ENCODE data around the gene TTC33. TPM values are rescaled to one million over a fixed set of nuclear protein-coding genes. Genes with fewer than 3 reads are reported as not detected.

Gene TTC33
- polyA plus RNA-seq, 1 of the 3 experiments (the other 2 are of a cell fraction): 2.2 TPM

- H3K27me3 ChIP-seq (ENCODE audit: insufficient read depth): peaks cover 36% of the 10 kb centered on the region
- no peaks in the 10 kb centered on the region for H4K20me1 ChIP-seq (ENCODE audit: insufficient read depth)
- DNase-seq: no peak
- CTCF ChIA-PET: interaction anchor here (0.7 to 2.4 kb wide), 3 partner anchors 10 to 1107 kb away, joined by 3 to 18 read pairs (median 3); no protein-coding TSS in a partner anchor
- peaks cover 0 to 3% of the 10 kb centered on the region in 2 experiments; a peak in 2 of 4 replicates for H3K4me1 ChIP-seq (ENCODE audit: control insufficient read depth in 1 of 2, insufficient read depth in 2 of 2, low read depth in 1 of 2, low read length in 1 of 2)
- no peaks in the 10 kb centered on the region for H3K79me2 ChIP-seq (ENCODE audit: insufficient read depth)
- no peak overlapping the region for H3K4me3 ChIP-seq (ENCODE audit: low read depth in 2 of 2, low read length in 1 of 2)
- no peak overlapping the region for H3K27ac ChIP-seq (ENCODE audit: low read depth in 2 of 2, low read length in 1 of 2)
- no peaks in the 10 kb centered on the region for H3K9me2 ChIP-seq
- TF ChIP-seq TEAD4 (IDR thresholded peaks at IDR 0.05; ENCODE audit: borderline replicate concordance, insufficient read depth) (no peak), MXI1 (IDR thresholded peaks at IDR 0.05; ENCODE audit: low read depth, low read length) (no peak), YY1 (IDR thresholded peaks at IDR 0.05; ENCODE audit: low read depth) (no peak), GATA2 (CRISPR knock-in tag; IDR thresholded peaks at IDR 0.05) (no peak)
- H3K4me2 ChIP-seq: no peak overlapping the region
- H3K9ac ChIP-seq: no peak overlapping the region
- POLR2A ChIA-PET: no interaction called here
- H3F3A ChIP-seq (replicated peaks; ENCODE audit: insufficient read depth): peaks cover 11% of the 10 kb centered on the region
- no peaks in the 10 kb centered on the region for H3K9me3 ChIP-seq
- no peaks in the 10 kb centered on the region for H3K36me3 ChIP-seq (replicated peaks in 1 of 2; ENCODE audit: control insufficient read depth in 1 of 2, insufficient read depth in 2 of 2, low read length in 1 of 2)
- H2AFZ ChIP-seq (ENCODE audit: low read depth): no peak overlapping the region
Observed at GRCh38 chr5:40685193-40685592, 70.6 kb downstream of the TTC33 start.

DNA sequence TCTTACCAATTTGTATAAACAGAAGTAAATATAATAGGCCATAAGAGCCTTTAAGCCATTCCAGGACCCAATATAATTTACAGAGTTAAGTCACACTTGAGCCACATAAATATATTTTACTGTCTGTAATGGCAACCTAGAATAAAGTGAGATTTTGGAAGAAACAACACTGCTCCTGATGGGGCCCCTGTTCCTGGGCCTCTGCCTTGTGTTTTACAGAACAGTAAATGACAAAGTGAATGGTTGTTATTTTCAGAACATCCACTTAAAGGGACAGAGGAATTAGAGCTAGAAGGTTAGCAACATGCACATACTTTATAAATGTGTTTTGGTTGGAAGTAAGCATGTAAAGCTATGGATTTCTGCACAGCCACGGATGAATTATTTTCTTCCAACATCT lies 72.5 kb downstream of the TTC33 start:
- H3K27ac ChIP-seq (ENCODE audit: low read depth in 2 of 2, low read length in 1 of 2): no peak overlapping the region
- CTCF ChIA-PET: interaction anchor here (0.6 to 1.3 kb wide), 3 partner anchors 192 to 734 kb away, joined by 3 to 4 read pairs (median 3); no protein-coding TSS in a partner anchor
- H3K4me1 ChIP-seq (ENCODE audit: control insufficient read depth in 1 of 2, insufficient read depth in 2 of 2, low read depth in 1 of 2, low read length in 1 of 2): peaks cover 5 to 6% of the 10 kb centered on the region in 2 experiments; a peak in 2 of 4 replicates
- TF ChIP-seq GABPA (IDR thresholded peaks at IDR 0.05; ENCODE audit: low read depth) (no peak), EP300 (IDR thresholded peaks at IDR 0.05; ENCODE audit: borderline replicate concordance in 1 of 2, low read depth in 1 of 2, low read length in 1 of 2) (no peak), TEAD4 (IDR thresholded peaks at IDR 0.05; ENCODE audit: borderline replicate concordance, insufficient read depth) (no peak), EZH2phosphoT487 (IDR thresholded peaks at IDR 0.05; ENCODE audit: borderline replicate concordance, low read depth) (no peak), JUND (IDR thresholded peaks at IDR 0.05) (no peak), FOSL2 (IDR thresholded peaks at IDR 0.05; ENCODE audit: borderline replicate concordance, low read depth) (no peak), GATA2 (CRISPR knock-in tag; IDR thresholded peaks at IDR 0.05) (no peak), USF1 (IDR thresholded peaks at IDR 0.05; ENCODE audit: borderline replicate concordance, low read depth) (no peak), ELF1 (IDR thresholded peaks at IDR 0.05) (no peak), CHD2 (IDR thresholded peaks at IDR 0.05; ENCODE audit: low read length, partially characterized antibody) (no peak), POLR2AphosphoS5 (IDR thresholded peaks at IDR 0.05; ENCODE audit: low read depth, low read length) (no peak), FOXM1 (IDR thresholded peaks at IDR 0.05; ENCODE audit: low read depth) (no peak), SMC3 (IDR thresholded peaks at IDR 0.05; ENCODE audit: low read depth, low read length) (no peak), RXRA (IDR thresholded peaks at IDR 0.05; ENCODE audit: borderline replicate concordance, low read depth) (no peak), TAF1 (IDR thresholded peaks at IDR 0.05; ENCODE audit: borderline replicate concordance, low read depth, low read length) (no peak), RCOR1 (IDR thresholded peaks at IDR 0.05; ENCODE audit: low read length) (no peak)
- TF ChIP-seq, protein P1, sequence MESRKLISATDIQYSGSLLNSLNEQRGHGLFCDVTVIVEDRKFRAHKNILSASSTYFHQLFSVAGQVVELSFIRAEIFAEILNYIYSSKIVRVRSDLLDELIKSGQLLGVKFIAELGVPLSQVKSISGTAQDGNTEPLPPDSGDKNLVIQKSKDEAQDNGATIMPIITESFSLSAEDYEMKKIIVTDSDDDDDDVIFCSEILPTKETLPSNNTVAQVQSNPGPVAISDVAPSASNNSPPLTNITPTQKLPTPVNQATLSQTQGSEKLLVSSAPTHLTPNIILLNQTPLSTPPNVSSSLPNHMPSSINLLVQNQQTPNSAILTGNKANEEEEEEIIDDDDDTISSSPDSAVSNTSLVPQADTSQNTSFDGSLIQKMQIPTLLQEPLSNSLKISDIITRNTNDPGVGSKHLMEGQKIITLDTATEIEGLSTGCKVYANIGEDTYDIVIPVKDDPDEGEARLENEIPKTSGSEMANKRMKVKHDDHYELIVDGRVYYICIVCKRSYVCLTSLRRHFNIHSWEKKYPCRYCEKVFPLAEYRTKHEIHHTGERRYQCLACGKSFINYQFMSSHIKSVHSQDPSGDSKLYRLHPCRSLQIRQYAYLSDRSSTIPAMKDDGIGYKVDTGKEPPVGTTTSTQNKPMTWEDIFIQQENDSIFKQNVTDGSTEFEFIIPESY (IDR thresholded peaks at IDR 0.05; ENCODE audit: borderline replicate concordance, low read depth): no peak
- no peaks in the 10 kb centered on the region for H3K9me2 ChIP-seq
- peaks cover 2% of the 10 kb centered on the region for H3F3A ChIP-seq (replicated peaks; ENCODE audit: insufficient read depth)
- H3K27me3 ChIP-seq (ENCODE audit: insufficient read depth): peaks cover 48% of the 10 kb centered on the region
- no peak overlapping the region for H3K4me3 ChIP-seq (ENCODE audit: low read depth in 2 of 2, low read length in 1 of 2)
- no peaks in the 10 kb centered on the region for H3K36me3 ChIP-seq (replicated peaks in 1 of 2; ENCODE audit: control insufficient read depth in 1 of 2, insufficient read depth in 2 of 2, low read length in 1 of 2)
- no peaks in the 10 kb centered on the region for H3K9me3 ChIP-seq
- 0% methylated on average over 1 of the region's 1 CpG for WGBS (ENCODE audit: low lambda C conversion rate)
- no peaks in the 10 kb centered on the region for H4K20me1 ChIP-seq (ENCODE audit: insufficient read depth)
- H3K79me2 ChIP-seq (ENCODE audit: insufficient read depth): no peaks in the 10 kb centered on the region
- H3K4me2 ChIP-seq: no peak overlapping the region
- DNase-seq: no peak
- H2AFZ ChIP-seq (ENCODE audit: low read depth): no peak overlapping the region
- POLR2A ChIA-PET: no interaction called here
- no peak overlapping the region for H3K9ac ChIP-seq

Measured in SK-N-SH (cell line).